A673 (cell line): ENCODE results near the gene CLCN7.

ENCODE experiments used
- CTCF ChIP-seq: fragments of 300-800, 200-600 bp; sonication (generic); conservative IDR thresholded peaks from 2 replicates; pipeline ENCODE4 v1.5.1; 2017; ENCODE audit warnings: low read depth, mild to moderate bottlenecking, antibody characterized with exemption, low read length, moderate library complexity, mixed read lengths
- EZH2 ChIP-seq: fragments of 200-600 bp; sonication (generic); IDR thresholded peaks from 2 replicates; pipeline ENCODE4 v1.6.1; 2017; ENCODE audit warnings: borderline replicate concordance, low read depth, mild to moderate bottlenecking, mixed read lengths, antibody characterized with exemption, low read length; ENCODE audit not compliant: poor library complexity, severe bottlenecking

GRCh38 chr16:1474082-1474795, 589 bp downstream of the CLCN7 start:
- TF ChIP-seq CTCF (no peak), EZH2 (no peak)
